Stomach smooth muscle (tissue), 2 donors: ENCODE results near the gene NOL4L.

Experiments used
- H3K27ac ChIP-seq: one replicate; pipeline ENCODE4 v1.7.0; 2013; ENCODE audit warnings: mild to moderate bottlenecking, low read length, inconsistent platforms
- H3K27me3 ChIP-seq, 2 donors: one replicate each; pipeline ENCODE4 v1.7.0; 2013; ENCODE audit warnings: low read length in 2 of 2; ENCODE audit not compliant: insufficient read depth in 2 of 2, control insufficient read depth in 1 of 2
- H3K36me3 ChIP-seq, 2 donors: one replicate each; pipeline ENCODE4 v1.7.0; 2013; ENCODE audit warnings: low read length in 2 of 2; ENCODE audit not compliant: control insufficient read depth in 2 of 2, insufficient read depth in 2 of 2
- H3K4me1 ChIP-seq: one replicate; pipeline ENCODE4 v1.7.0; 2013; ENCODE audit warnings: low read length; ENCODE audit not compliant: control insufficient read depth, insufficient read depth
- H3K4me3 ChIP-seq, 2 donors: one replicate each; pipeline ENCODE4 v1.7.0; 2013; ENCODE audit warnings: low read length in 2 of 2
- H3K9ac ChIP-seq, 2 donors: one replicate each; pipeline ENCODE4 v1.7.0; 2013; ENCODE audit warnings: low read length in 2 of 2, mild to moderate bottlenecking in 1 of 2
- H3K9me3 ChIP-seq, 2 donors: one replicate each; pipeline ENCODE4 v1.7.0; 2013; ENCODE audit warnings: low read length in 2 of 2; ENCODE audit not compliant: control insufficient read depth in 2 of 2
- donor health status: healthy.
- donor health status: Pancreatic carcinoma.

NOL4L gene, protein sequence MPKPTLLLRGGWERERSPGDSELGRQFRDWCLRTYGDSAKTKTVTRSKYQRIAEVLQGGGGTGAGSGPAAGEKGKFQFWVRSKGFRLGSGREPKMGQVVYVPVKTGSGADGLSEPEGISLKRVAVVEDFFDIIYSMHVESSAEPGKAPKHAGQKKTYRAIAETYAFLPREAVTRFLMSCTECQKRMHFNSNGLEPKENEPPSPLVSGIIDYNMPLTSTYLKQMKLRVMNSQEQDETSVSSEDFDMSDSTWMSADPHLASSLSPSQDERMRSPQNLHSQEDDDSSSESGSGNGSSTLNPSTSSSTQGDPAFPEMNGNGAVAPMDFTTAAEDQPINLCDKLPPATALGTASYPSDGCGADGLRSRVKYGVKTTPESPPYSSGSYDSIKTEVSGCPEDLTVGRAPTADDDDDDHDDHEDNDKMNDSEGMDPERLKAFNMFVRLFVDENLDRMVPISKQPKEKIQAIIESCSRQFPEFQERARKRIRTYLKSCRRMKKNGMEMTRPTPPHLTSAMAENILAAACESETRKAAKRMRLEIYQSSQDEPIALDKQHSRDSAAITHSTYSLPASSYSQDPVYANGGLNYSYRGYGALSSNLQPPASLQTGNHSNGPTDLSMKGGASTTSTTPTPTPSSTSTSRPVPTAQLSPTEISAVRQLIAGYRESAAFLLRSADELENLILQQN

DNA sequence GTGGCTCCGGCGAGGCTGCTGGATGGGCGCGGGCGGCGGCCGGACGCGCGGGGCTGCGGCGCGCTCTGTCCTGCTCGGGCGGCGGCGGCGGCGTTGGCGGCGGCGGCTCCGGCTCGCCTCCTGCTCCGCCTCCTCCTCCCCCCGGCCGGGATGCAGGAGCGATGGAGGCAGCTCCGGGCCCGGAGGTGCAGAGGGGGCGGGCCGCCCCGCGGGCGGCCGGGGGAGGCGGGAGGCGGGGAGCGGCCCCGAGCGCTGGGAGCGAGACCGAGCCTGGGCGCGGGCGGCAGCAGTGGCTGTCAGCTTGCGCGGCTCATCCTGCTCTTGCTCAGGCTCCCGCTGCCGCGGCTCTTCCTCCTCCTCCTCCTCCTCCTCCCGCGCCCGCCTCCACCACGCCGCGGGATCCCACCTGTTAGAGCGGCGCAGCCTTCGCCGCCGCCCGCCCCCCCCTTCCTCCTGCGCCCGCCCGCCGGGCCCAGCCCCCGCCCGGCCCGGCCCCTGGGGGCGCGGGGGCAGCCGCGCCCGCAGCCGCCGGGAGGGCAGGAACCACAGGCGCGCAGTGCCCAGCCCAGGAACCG lies at the start of gene NOL4L:
Gene NOL4L (minus strand): TSS at position 323 of the 575 bp plus-strand sequence. CDS start 443 bp downstream, outside the sequence.
- no peak within 1 kb of the TSS for H3K9ac ChIP-seq
- peaks cover 3% of the 10 kb centered on the region for H3K4me1 ChIP-seq
- no peaks in the 10 kb centered on the region for H3K9me3 ChIP-seq
- no peaks in the 10 kb centered on the region for H3K36me3 ChIP-seq
- H3K27ac ChIP-seq = no peak within 1 kb of the TSS
- H3K4me3 ChIP-seq = peak within 1 kb of the TSS; percentile 60 to 76
- peaks cover 0 to 2% of the 10 kb centered on the region in 2 donors for H3K27me3 ChIP-seq

GRCh38 chr20:32634041-32634805 lies 49.1 kb upstream of the NOL4L start:
- Histone ChIP-seq H3K4me3 (no peak overlapping the region), H3K27me3 (no peaks in the 10 kb centered on the region), H3K9ac (no peak overlapping the region), H3K9me3 (no peaks in the 10 kb centered on the region), H3K27ac (no peak overlapping the region), H3K4me1 (no peaks in the 10 kb centered on the region), H3K36me3 (no peaks in the 10 kb centered on the region)

GRCh38 chr20:32632461-32633354 lies 47.6 kb upstream of the NOL4L start:
- Histone ChIP-seq H3K36me3 (no peaks in the 10 kb centered on the region), H3K27ac (no peak overlapping the region), H3K9ac (no peak overlapping the region), H3K4me1 (peaks cover 4% of the 10 kb centered on the region), H3K27me3 (no peaks in the 10 kb centered on the region), H3K9me3 (no peaks in the 10 kb centered on the region), H3K4me3 (no peak overlapping the region)

DNA sequence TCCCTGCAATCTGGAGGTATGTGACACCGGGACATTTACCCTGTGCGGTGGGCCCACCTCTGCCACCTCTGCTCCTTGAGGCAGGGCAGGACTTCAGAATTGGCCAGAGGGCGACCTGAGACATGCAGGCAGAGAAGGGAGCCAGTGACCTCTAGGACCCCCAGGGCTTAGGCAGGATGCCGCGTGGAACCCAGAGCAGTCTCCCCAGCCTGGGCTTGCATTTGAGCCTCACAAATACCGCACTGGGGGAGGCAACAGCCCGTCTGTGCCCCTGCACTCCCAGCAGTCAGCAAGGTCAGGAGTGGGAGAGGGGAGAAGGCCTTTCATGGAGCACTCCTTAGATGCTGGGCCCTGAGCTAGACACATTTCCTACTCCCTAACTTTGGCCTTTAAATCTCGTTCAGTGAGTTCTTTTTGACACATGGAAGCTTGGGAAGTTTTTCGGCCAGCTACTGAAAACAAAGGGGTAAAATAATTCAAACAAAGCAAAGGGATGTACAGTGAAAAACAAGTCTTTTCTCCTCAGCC lies 46.9 kb upstream of the NOL4L start:
- Histone ChIP-seq H3K27me3 (peaks cover 0 to 3% of the 10 kb centered on the region in 2 donors), H3K9ac (no peak overlapping the region), H3K4me1 (peaks cover 11% of the 10 kb centered on the region), H3K9me3 (no peaks in the 10 kb centered on the region), H3K27ac (no peak overlapping the region), H3K36me3 (no peaks in the 10 kb centered on the region), H3K4me3 (no peak overlapping the region)

GRCh38 chr20:32629813-32630212 lies 44.7 kb upstream of the NOL4L start:
- peaks cover 5 to 7% of the 10 kb centered on the region in 2 donors for H3K27me3 ChIP-seq
- H3K9me3 ChIP-seq = no peaks in the 10 kb centered on the region
- H3K9ac ChIP-seq = no peak overlapping the region
- H3K4me3 ChIP-seq = no peak overlapping the region
- H3K36me3 ChIP-seq = no peaks in the 10 kb centered on the region
- no peak overlapping the region for H3K27ac ChIP-seq
- peaks cover 12% of the 10 kb centered on the region for H3K4me1 ChIP-seq

GRCh38 chr20:32628960-32629530 lies 43.9 kb upstream of the NOL4L start:
- H3K27me3 ChIP-seq = peaks cover 5 to 7% of the 10 kb centered on the region in 2 donors
- no peaks in the 10 kb centered on the region for H3K36me3 ChIP-seq
- H3K4me3 ChIP-seq = no peak overlapping the region
- no peak overlapping the region for H3K9ac ChIP-seq
- peaks cover 12% of the 10 kb centered on the region for H3K4me1 ChIP-seq
- no peaks in the 10 kb centered on the region for H3K9me3 ChIP-seq
- no peak overlapping the region for H3K27ac ChIP-seq

GRCh38 chr20:32626859-32627636 lies 41.9 kb upstream of the NOL4L start:
- Histone ChIP-seq H3K27me3 (peaks cover 5 to 7% of the 10 kb centered on the region in 2 donors), H3K9me3 (no peaks in the 10 kb centered on the region), H3K27ac (no peak overlapping the region), H3K9ac (no peak overlapping the region), H3K36me3 (no peaks in the 10 kb centered on the region), H3K4me1 (peaks cover 12% of the 10 kb centered on the region), H3K4me3 (peak overlapping the region in 1 of 2 donors; percentile 40)

DNA sequence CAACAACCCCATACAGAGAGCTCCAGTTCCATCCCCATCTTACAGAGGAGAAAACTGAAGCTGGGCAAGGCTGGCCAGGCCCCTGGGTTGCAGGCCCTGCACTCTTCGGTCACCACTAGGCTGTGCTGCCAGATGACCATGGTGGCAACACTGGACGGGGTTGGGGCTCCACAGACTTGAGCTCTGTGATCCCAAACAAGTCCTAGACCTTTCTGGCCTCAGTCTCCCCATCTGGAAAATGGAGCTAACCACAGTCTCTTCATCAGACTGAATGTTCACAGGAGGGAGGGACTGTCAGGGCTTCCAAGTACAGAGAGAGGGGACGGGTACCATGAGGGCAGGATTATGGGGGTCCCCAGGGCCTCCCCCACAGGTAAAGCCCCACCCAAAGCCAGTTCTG lies 41.3 kb upstream of the NOL4L start:
- H3K36me3 ChIP-seq = no peaks in the 10 kb centered on the region
- peaks cover 12% of the 10 kb centered on the region for H3K4me1 ChIP-seq
- peaks cover 5 to 7% of the 10 kb centered on the region in 2 donors for H3K27me3 ChIP-seq
- H3K9ac ChIP-seq = no peak overlapping the region
- no peak overlapping the region for H3K27ac ChIP-seq
- no peak overlapping the region for H3K4me3 ChIP-seq
- no peaks in the 10 kb centered on the region for H3K9me3 ChIP-seq

- Histone ChIP-seq H3K27ac (no peak overlapping the region), H3K4me3 (no peak overlapping the region), H3K36me3 (no peaks in the 10 kb centered on the region), H3K9ac (no peak overlapping the region), H3K27me3 (peaks cover 5 to 7% of the 10 kb centered on the region in 2 donors), H3K9me3 (no peaks in the 10 kb centered on the region), H3K4me1 (peaks cover 12% of the 10 kb centered on the region)
Measured at GRCh38 chr20:32625996-32626395, 40.9 kb upstream of the NOL4L start.
